ENCODE data around the gene VPS9D1.
A peak's percentile ranks its signal among the peaks of the same experiment; 100 is the strongest.

The VPS9D1 gene

GRCh38 chr16:89729863-89730593 is 9.3 kb upstream of the VPS9D1 start:
- ChIA-PET CTCF (no interaction called here), POLR2A (ENCODE audit: low non-redundant PET) (no interaction called here)
- DNase-seq (ENCODE audit: low spot score) = no peak
- peak overlapping the region; percentile 42 for H3K27ac ChIP-seq
- TF ChIP-seq CTCF (conservative IDR thresholded peaks at IDR 0.05; ENCODE audit: low read depth) = no peak

GRCh38 chr16:89729293-89729692 is 8.6 kb upstream of the VPS9D1 start:
- ChIA-PET CTCF (no interaction called here), POLR2A (ENCODE audit: low non-redundant PET) (interaction anchor here (1.0 kb wide), 1 partner anchor 12 kb away, joined by 4 read pairs; no protein-coding TSS in a partner anchor)
- H3K27ac ChIP-seq = peak overlapping the region; percentile 42
- DNase-seq (ENCODE audit: low spot score) = no peak
- no peak for TF ChIP-seq CTCF (conservative IDR thresholded peaks at IDR 0.05; ENCODE audit: low read depth)

GRCh38 chr16:89727406-89728120 is 6.9 kb upstream of the VPS9D1 start:
- CTCF ChIA-PET = interaction anchor here (1.5 kb wide), 1 partner anchor 13 kb away, joined by 7 read pairs; no protein-coding TSS in a partner anchor
- POLR2A ChIA-PET (ENCODE audit: low non-redundant PET) = no interaction called here
- DNase-seq (ENCODE audit: low spot score) = no peak
- no peak for TF ChIP-seq CTCF (conservative IDR thresholded peaks at IDR 0.05; ENCODE audit: low read depth)
- peak overlapping the region; percentile 40 for H3K27ac ChIP-seq

GRCh38 chr16:89723279-89724250 is 2.9 kb upstream of the VPS9D1 start:
- no peak for DNase-seq (ENCODE audit: low spot score)
- H3K27ac ChIP-seq = peak overlapping the region; percentile 97
- TF ChIP-seq CTCF (conservative IDR thresholded peaks at IDR 0.05; ENCODE audit: low read depth) = no peak
- ChIA-PET POLR2A (ENCODE audit: low non-redundant PET) (interaction anchor here (0.5 to 0.8 kb wide), 2 partner anchors 23 to 157 kb away, joined by 3 read pairs; no protein-coding TSS in a partner anchor), CTCF (no interaction called here)

- CTCF ChIA-PET = no interaction called here
- peak overlapping the region; percentile 97 for H3K27ac ChIP-seq
- POLR2A ChIA-PET (ENCODE audit: low non-redundant PET) = interaction anchor here (0.5 to 0.8 kb wide), 3 partner anchors 22 to 156 kb away, joined by 3 read pairs; partner anchors contain the start of gene TCF25
- TF ChIP-seq CTCF (conservative IDR thresholded peaks at IDR 0.05; ENCODE audit: low read depth) = no peak
- peak; percentile 55 for DNase-seq (ENCODE audit: low spot score)
Observed at GRCh38 chr16:89722392-89723278, 1.9 kb upstream of the VPS9D1 start.
